Transverse colon (tissue), 3 donors: ENCODE data around the gene SLC10A1.

Source experiments
- EP300 ChIP-seq: sonication (generic); formaldehyde crosslinking; IDR thresholded peaks from one replicate; pipeline ENCODE4 v1.6.1; 2017; ENCODE audit warnings: antibody characterized with exemption, low read depth
- POLR2A ChIP-seq: fragments of 450-650 bp; IDR thresholded peaks from one replicate; pipeline ENCODE4 v1.6.1; 2016; ENCODE audit warnings: antibody characterized with exemption, mild to moderate bottlenecking, moderate library complexity
- TF ChIP-seq, protein P1 (sequence below), 5 experiments: fragments of 200-600 bp in 3 of 5; fragments of 450-650 bp in 2 of 5; sonication (generic) in 3 of 5; IDR thresholded peaks; 1 replicate in 2 of 5; 2 replicates in 3 of 5; pipeline ENCODE4 v1.5.1; 2016 to 2017; ENCODE audit warnings: antibody characterized with exemption in 5 of 5, inconsistent platforms in 3 of 5, mild to moderate bottlenecking in 2 of 5, moderate library complexity in 1 of 5

DNA sequence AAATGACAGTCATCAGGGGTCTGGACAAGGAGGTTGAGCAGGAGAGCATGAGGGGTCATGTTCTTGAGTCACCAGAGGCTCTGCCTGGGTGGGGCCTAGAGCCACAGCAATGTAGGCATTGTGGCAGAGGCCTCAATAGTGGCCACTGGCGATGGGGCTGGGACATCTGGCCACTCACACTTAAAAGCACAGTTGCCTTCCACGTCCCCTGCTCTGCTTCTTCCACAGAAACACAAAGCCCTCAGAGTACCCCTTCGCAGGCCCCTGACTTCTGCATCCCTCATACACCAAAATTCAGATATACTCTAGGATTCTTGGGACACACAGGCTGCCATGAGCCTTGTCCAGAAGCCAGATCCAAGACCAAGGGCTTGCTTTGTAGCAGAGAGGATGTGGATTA is 2.2 kb downstream of the SLC10A1 start:
- TF ChIP-seq, protein P1, sequence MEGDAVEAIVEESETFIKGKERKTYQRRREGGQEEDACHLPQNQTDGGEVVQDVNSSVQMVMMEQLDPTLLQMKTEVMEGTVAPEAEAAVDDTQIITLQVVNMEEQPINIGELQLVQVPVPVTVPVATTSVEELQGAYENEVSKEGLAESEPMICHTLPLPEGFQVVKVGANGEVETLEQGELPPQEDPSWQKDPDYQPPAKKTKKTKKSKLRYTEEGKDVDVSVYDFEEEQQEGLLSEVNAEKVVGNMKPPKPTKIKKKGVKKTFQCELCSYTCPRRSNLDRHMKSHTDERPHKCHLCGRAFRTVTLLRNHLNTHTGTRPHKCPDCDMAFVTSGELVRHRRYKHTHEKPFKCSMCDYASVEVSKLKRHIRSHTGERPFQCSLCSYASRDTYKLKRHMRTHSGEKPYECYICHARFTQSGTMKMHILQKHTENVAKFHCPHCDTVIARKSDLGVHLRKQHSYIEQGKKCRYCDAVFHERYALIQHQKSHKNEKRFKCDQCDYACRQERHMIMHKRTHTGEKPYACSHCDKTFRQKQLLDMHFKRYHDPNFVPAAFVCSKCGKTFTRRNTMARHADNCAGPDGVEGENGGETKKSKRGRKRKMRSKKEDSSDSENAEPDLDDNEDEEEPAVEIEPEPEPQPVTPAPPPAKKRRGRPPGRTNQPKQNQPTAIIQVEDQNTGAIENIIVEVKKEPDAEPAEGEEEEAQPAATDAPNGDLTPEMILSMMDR (IDR thresholded peaks at IDR 0.05) = no peak
- TF ChIP-seq POLR2A = no peak
- no peak for TF ChIP-seq EP300
